NT2/D1 (cell line): ENCODE measurements around the gene TYMP.

Experiments
- SUZ12 ChIP-seq: IDR thresholded peaks from 2 replicates; pipeline ENCODE4 v1.6.1; 2011; ENCODE audit not compliant: insufficient read length, insufficient read depth; ENCODE audit errors: extremely low read depth
- YY1 ChIP-seq: IDR thresholded peaks from 2 replicates; pipeline ENCODE4 v1.6.1; 2011; ENCODE audit not compliant: insufficient read length, insufficient read depth
- ZNF274 ChIP-seq: IDR thresholded peaks from 2 replicates; pipeline ENCODE4 v1.6.1; 2011; ENCODE audit warnings: mild to moderate bottlenecking, low read depth, low read length

DNA sequence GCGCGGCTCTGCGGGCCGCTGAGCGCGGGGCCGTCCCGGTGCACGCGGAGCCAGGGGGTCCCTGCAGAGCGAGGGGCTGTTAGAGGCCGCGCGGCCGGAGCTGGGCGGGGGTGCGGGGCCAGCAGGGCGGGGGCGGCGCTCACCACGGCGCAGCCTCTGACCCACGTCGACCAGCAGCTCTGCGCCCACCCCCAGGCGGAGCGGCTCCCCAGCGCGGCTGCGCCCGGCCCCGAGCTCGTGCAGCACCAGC, 4.0 kb downstream of the TYMP start:
- no peak for TF ChIP-seq YY1
- TF ChIP-seq ZNF274 = no peak
- no peak for TF ChIP-seq SUZ12
